ENCODE data around the gene PPP2R2C.

DNA sequence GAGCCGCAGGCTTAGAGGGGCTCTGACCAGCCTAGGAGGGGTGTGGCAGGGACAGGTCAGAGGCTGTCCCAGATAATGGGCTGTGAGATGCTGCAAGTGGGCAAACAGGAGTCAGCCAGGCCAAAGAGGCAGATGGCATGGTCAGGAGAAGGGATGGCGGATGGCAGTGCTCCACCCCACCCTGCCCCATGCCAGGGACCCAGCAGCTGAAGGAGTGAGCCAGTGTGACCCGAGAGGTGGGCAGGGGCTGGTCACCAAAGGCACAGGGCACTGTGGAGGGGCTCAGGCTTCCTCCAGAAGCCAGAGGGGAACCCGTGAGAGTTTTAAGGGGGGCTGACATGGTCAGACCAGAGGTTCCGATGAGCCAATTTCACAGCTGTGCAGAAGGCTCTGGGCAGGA is 105.8 kb downstream of the PPP2R2C start:
- TF ChIP-seq, protein P1, sequence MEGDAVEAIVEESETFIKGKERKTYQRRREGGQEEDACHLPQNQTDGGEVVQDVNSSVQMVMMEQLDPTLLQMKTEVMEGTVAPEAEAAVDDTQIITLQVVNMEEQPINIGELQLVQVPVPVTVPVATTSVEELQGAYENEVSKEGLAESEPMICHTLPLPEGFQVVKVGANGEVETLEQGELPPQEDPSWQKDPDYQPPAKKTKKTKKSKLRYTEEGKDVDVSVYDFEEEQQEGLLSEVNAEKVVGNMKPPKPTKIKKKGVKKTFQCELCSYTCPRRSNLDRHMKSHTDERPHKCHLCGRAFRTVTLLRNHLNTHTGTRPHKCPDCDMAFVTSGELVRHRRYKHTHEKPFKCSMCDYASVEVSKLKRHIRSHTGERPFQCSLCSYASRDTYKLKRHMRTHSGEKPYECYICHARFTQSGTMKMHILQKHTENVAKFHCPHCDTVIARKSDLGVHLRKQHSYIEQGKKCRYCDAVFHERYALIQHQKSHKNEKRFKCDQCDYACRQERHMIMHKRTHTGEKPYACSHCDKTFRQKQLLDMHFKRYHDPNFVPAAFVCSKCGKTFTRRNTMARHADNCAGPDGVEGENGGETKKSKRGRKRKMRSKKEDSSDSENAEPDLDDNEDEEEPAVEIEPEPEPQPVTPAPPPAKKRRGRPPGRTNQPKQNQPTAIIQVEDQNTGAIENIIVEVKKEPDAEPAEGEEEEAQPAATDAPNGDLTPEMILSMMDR (IDR thresholded peaks at IDR 0.05) = no peak
- no peak for TF ChIP-seq POLR2A (IDR thresholded peaks at IDR 0.05)

Measured in right lobe of liver (tissue), 4 donors.